Measurements from ENCODE around the gene FAM83D.

DNA sequence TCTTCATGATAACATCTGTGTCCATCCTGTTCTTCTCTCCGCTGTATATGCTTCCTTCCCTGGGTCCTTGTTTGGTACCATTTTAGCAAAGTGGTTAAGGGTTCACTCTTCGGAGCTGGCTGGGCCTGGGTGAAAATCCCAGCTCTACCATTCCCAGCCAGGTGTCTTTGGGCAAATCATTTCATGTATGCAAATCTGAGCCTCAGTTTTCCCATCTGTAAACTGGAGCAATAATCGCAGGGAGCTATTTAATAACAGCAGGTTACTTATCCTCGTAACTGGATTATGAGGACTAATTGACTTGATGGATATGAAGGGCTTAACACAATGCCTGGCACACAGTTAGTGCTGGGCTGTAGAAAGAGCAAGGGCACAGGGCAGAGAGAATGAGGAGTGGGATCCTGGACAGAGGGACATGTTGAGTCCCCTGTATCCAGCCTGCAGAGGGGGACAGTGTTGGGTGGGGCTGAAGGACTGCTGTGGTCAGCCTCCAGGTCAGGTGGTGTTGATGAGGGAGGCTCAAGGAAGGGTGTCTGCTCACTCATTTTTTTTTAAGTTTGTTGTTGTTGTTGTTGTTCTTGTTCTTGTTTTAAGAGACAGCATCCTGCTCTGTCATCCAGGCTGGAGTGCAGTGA lies 44.3 kb upstream of the FAM83D start:
- TF ChIP-seq POLR2A (IDR thresholded peaks at IDR 0.05) (no peak), EP300 (IDR thresholded peaks at IDR 0.05) (no peak), POLR2AphosphoS5 (IDR thresholded peaks at IDR 0.05) (no peak)
- TF ChIP-seq, protein P1, sequence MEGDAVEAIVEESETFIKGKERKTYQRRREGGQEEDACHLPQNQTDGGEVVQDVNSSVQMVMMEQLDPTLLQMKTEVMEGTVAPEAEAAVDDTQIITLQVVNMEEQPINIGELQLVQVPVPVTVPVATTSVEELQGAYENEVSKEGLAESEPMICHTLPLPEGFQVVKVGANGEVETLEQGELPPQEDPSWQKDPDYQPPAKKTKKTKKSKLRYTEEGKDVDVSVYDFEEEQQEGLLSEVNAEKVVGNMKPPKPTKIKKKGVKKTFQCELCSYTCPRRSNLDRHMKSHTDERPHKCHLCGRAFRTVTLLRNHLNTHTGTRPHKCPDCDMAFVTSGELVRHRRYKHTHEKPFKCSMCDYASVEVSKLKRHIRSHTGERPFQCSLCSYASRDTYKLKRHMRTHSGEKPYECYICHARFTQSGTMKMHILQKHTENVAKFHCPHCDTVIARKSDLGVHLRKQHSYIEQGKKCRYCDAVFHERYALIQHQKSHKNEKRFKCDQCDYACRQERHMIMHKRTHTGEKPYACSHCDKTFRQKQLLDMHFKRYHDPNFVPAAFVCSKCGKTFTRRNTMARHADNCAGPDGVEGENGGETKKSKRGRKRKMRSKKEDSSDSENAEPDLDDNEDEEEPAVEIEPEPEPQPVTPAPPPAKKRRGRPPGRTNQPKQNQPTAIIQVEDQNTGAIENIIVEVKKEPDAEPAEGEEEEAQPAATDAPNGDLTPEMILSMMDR (IDR thresholded peaks at IDR 0.05), result no peak

All from sigmoid colon (tissue), 4 donors.